Epithelial cell of proximal tubule (primary cell): ENCODE measurements around the gene ITGB2. TPM values are rescaled to one million over a fixed set of nuclear protein-coding genes. Genes with fewer than 3 reads are reported as not detected.
"Not testable (repeated sequence)": the region's sequence is repeated elsewhere in the genome, so short reads cannot be mapped to it uniquely, and the experiment has no call there.

Experiments
- DNase-seq: peaks from one replicate; pipeline ENCODE4 v3.0.0-alpha.2; 2011; ENCODE audit warnings: low read depth
- H3K4me3 ChIP-seq: 2 replicates; pipeline ENCODE4 v1.5.1; 2011; ENCODE audit warnings: low read depth, mild to moderate bottlenecking, low read length
- CTCF ChIP-seq: conservative IDR thresholded peaks from 2 replicates; pipeline ENCODE4 v1.5.1; 2012; ENCODE audit warnings: low read depth, mild to moderate bottlenecking, low read length
- total RNA-seq: library from RNA; depleted of rRNA; stranded (reverse); fragments of >200 nt; gene quantifications from 2 replicates; pipeline ENCODE4 v1.2.3, GENCODE V29; 2015

The ITGB2 gene
- total RNA-seq, 1 donor from 2014 or later, result 3.0 TPM

- TF ChIP-seq CTCF, result no peak
- no peak for DNase-seq
- H3K4me3 ChIP-seq, result no peak overlapping the region
Measured at GRCh38 chr21:44916965-44917364, 3.7 kb downstream of the ITGB2 start.

- no peak for TF ChIP-seq CTCF
- no peak overlapping the region for H3K4me3 ChIP-seq
- DNase-seq, result no peak
Measured at GRCh38 chr21:44914176-44914874, 6.4 kb downstream of the ITGB2 start.

GRCh38 chr21:44913425-44914175 is 7.1 kb downstream of the ITGB2 start:
- no peak overlapping the region for H3K4me3 ChIP-seq
- no peak for DNase-seq
- no peak for TF ChIP-seq CTCF

- not testable (repeated sequence) for DNase-seq
Measured at GRCh38 chr21:44912506-44913412, 7.9 kb downstream of the ITGB2 start.

GRCh38 chr21:44912158-44912473 is 8.6 kb downstream of the ITGB2 start:
- no peak for TF ChIP-seq CTCF
- DNase-seq, result no peak
- H3K4me3 ChIP-seq, result no peak overlapping the region

More at GRCh38 chr21:44912506-44913412, 7.9 kb downstream of the ITGB2 start:
- H3K4me3 ChIP-seq, result not testable (repeated sequence)

GRCh38 chr21:44911384-44912157 is 9.1 kb downstream of the ITGB2 start:
- peak; percentile 33 for DNase-seq
- peak; percentile 82 for TF ChIP-seq CTCF

More at GRCh38 chr21:44911384-44912157, 9.1 kb downstream of the ITGB2 start:
- H3K4me3 ChIP-seq, result no peak overlapping the region
